Esophagus muscularis mucosa (tissue), 4 donors: ENCODE measurements around the gene FCHO1. TPM values are rescaled to one million over a fixed set of nuclear protein-coding genes. Genes with fewer than 3 reads are reported as not detected.

Source experiments
- DNase-seq: peaks from one replicate; pipeline ENCODE4 v3.0.0-alpha.2; 2017; ENCODE audit errors: extremely low spot score
- H3K27ac ChIP-seq, 4 donors: fragments of 200-600 bp; sonication (generic); replicated peaks in 1 of 4; 1 replicate in 3 of 4; 2 replicates in 1 of 4; pipeline ENCODE4 v1.5.1; 2016 to 2019; ENCODE audit warnings: mild to moderate bottlenecking in 1 of 4
- H3K27me3 ChIP-seq, 4 donors: fragments of 200-600 bp; sonication (generic); one replicate each; pipeline versions ENCODE4 v1.5.1 to v1.6.0; 2016 to 2019
- H3K36me3 ChIP-seq, 4 donors: fragments of 200-600 bp; sonication (generic); one replicate each; pipeline ENCODE4 v1.5.1; 2016 to 2019
- H3K4me1 ChIP-seq, 4 donors: fragments of 200-600 bp; sonication (generic); one replicate each; pipeline ENCODE4 v1.5.1; 2016 to 2019
- H3K4me3 ChIP-seq, 4 donors: fragments of 200-600 bp; sonication (generic); 1 replicate in 2 of 4; 2 replicates in 2 of 4; pipeline ENCODE4 v1.5.1; 2016 to 2019; ENCODE audit warnings: mild to moderate bottlenecking in 4 of 4, moderate library complexity in 1 of 4
- H3K9me3 ChIP-seq, 4 donors: fragments of 200-600 bp; sonication (generic); 1 replicate in 3 of 4; 2 replicates in 1 of 4; pipeline ENCODE4 v1.5.1; 2016 to 2019
- EP300 ChIP-seq: sonication (generic); formaldehyde crosslinking; IDR thresholded peaks from one replicate; pipeline ENCODE4 v1.6.1; 2017; ENCODE audit warnings: antibody characterized with exemption
- POLR2A ChIP-seq: fragments of 450-650 bp; IDR thresholded peaks from one replicate; pipeline ENCODE4 v1.6.1; 2017; ENCODE audit warnings: antibody characterized with exemption, moderate library complexity, mild to moderate bottlenecking, low read depth
- POLR2AphosphoS5 ChIP-seq, 2 donors: sonication (generic); formaldehyde crosslinking; IDR thresholded peaks; one replicate each; pipeline ENCODE4 v1.6.1; 2017; ENCODE audit warnings: antibody characterized with exemption in 2 of 2
- WGBS: methylation state at CpG from one replicate; pipeline ENCODE4 v1.1.5; 2018; 5-methylcytosine and 5-hydroxymethylcytosine counted together
- intact Hi-C: fragments of 100-400 bp; cut with DNase I; formaldehyde crosslinking; loops from one replicate; pipeline ENCODE4 v1.15.1; 2023
- total RNA-seq, 4 donors: library from RNA; depleted of rRNA; stranded (reverse); fragments of >200 nt; gene quantifications; one replicate each; pipeline versions ENCODE4 v1.1.0 to v1.2.1, GENCODE V29; 2016
- TF ChIP-seq, protein P1 (sequence below), 3 experiments: fragments of 200-600 bp in 2 of 3; fragments of 450-650 bp in 1 of 3; sonication (generic) in 2 of 3; IDR thresholded peaks; one replicate each; pipeline ENCODE4 v1.5.1; 2017 to 2019; ENCODE audit warnings: antibody characterized with exemption in 3 of 3, mild to moderate bottlenecking in 2 of 3, moderate library complexity in 1 of 3

The FCHO1 gene
- total RNA-seq, 4 donors from 2014 or later = 1.6 to 2.9 (median 1.9) TPM

DNA sequence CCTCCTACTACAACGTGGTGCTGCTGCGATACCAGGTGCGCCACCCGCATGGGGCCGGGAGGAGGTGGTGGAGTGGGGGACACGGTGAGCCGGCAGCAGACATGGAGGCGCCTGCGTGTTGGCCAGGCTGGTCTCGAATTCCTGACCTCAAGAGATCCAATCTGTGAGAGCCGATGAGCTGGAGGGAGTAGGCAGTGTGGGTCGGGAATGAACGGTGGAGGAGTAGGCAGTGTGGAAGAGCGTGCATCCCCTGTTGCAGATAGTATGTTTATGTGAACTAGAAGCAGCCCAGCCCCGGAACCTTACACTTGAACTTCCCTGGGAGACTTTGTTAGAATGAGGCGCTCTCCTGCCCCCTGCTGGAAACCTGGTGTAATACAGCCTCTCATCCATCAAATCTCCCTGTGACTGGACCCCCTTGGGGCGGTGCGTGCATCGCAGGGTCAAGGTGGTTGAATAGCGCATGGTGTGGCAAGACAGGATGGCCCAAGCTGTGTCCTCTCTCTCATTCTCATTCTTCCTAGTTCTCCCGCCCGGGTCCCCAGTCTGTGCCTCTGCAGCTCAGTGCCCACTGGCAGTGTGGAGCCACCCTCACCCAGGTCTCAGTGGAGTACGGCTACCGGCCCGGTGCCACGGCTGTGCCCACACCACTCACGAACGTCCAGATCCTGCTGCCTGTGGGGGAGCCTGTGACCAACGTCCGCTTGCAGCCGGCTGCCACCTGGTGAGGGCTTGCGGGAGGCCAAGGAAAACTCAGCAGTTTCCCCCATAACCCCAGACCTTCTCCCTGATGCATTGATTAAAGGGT lies 33.1 kb downstream of the FCHO1 start:
- DNase-seq = no peak
- intact Hi-C loops = no loop called here
- Histone ChIP-seq H3K4me3 (no peak overlapping the region), H3K27me3 (peaks cover 0 to 78% (median 3%) of the 10 kb centered on the region in 4 donors), H3K36me3 (no peaks in the 10 kb centered on the region), H3K27ac (no peak overlapping the region), H3K9me3 (no peaks in the 10 kb centered on the region), H3K4me1 (peaks cover 0 to 11% (median 2%) of the 10 kb centered on the region in 4 donors)
- TF ChIP-seq EP300 = no peak
- TF ChIP-seq, protein P1, sequence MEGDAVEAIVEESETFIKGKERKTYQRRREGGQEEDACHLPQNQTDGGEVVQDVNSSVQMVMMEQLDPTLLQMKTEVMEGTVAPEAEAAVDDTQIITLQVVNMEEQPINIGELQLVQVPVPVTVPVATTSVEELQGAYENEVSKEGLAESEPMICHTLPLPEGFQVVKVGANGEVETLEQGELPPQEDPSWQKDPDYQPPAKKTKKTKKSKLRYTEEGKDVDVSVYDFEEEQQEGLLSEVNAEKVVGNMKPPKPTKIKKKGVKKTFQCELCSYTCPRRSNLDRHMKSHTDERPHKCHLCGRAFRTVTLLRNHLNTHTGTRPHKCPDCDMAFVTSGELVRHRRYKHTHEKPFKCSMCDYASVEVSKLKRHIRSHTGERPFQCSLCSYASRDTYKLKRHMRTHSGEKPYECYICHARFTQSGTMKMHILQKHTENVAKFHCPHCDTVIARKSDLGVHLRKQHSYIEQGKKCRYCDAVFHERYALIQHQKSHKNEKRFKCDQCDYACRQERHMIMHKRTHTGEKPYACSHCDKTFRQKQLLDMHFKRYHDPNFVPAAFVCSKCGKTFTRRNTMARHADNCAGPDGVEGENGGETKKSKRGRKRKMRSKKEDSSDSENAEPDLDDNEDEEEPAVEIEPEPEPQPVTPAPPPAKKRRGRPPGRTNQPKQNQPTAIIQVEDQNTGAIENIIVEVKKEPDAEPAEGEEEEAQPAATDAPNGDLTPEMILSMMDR (IDR thresholded peaks at IDR 0.05) = peak; percentile 59 to 77 (median 61)
- WGBS = 48% methylated on average over 32 of the region's 32 CpGs

DNA sequence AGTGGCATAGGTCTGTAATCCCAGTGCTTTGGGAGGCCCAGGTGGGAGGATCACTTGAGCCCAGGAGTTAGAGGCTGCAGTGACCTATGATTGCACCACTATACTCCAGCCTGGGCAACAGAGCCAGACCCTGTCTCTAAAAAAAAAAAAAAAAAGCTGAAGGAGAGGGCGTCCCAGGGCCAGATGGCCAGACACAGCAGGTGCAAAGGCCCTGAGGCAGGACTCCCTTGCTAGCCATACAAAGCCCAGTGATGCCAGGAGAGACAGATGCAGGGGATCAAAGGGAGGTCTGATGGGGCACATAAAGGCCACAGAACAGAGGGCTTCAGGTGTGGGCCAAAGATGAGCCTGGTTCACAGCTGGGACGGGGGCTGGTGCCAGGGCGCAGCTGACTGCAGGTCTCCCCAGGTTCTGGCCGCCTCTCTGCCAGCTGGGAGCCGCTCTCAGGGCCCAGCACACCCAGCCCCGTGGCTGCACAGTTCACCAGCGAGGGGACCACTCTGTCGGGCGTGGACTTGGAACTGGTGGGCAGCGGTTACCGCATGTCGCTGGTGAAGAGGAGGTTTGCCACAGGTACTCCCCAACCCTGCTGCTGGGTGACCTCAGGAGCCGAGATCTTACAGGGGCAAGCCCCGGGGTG lies 36.1 kb downstream of the FCHO1 start:
- 92% methylated on average over 2 of the region's 14 CpGs for WGBS
- Histone ChIP-seq H3K27me3 (peaks cover 0 to 55% (median 0%) of the 10 kb centered on the region in 4 donors), H3K27ac (no peak overlapping the region), H3K4me1 (peaks cover 0 to 13% (median 0%) of the 10 kb centered on the region in 4 donors), H3K9me3 (no peaks in the 10 kb centered on the region), H3K36me3 (no peaks in the 10 kb centered on the region), H3K4me3 (no peak overlapping the region)
- no peak for DNase-seq
- intact Hi-C loops = no loop called here
- TF ChIP-seq, protein P1 (IDR thresholded peaks at IDR 0.05) = no peak
- no peak for TF ChIP-seq POLR2A
- TF ChIP-seq EP300 = no peak
- TF ChIP-seq POLR2AphosphoS5 (IDR thresholded peaks at IDR 0.05) = no peak

DNA sequence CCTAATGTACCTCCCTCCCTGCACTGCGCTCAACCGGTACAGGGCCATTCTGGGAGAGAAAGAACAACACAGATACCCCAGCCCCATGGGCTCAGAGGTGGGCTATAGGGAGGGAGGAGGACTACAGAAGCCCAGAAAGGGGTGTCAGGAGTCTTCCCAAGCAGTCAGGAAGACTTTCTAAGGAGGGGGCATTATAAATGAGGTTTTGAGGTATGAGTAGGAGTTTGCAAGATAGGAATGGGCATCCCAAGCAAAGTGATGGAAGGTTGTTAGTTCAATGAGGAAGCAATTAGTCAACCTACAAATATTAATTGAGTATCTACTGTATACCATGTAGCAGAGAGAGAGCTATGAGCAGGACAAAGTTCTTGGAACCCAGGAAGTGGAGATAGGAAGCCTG lies 37.4 kb downstream of the FCHO1 start:
- H3K36me3 ChIP-seq = no peaks in the 10 kb centered on the region
- WGBS = 87% methylated on average over 2 of the region's 2 CpGs
- no peak for TF ChIP-seq POLR2AphosphoS5 (IDR thresholded peaks at IDR 0.05)
- intact Hi-C loops = no loop called here
- peaks cover 0 to 55% (median 3%) of the 10 kb centered on the region in 4 donors for H3K27me3 ChIP-seq
- no peak for DNase-seq
- H3K27ac ChIP-seq = no peak overlapping the region
- H3K4me3 ChIP-seq = no peak overlapping the region
- peaks cover 0 to 13% (median 0%) of the 10 kb centered on the region in 4 donors for H3K4me1 ChIP-seq
- H3K9me3 ChIP-seq = no peaks in the 10 kb centered on the region

DNA sequence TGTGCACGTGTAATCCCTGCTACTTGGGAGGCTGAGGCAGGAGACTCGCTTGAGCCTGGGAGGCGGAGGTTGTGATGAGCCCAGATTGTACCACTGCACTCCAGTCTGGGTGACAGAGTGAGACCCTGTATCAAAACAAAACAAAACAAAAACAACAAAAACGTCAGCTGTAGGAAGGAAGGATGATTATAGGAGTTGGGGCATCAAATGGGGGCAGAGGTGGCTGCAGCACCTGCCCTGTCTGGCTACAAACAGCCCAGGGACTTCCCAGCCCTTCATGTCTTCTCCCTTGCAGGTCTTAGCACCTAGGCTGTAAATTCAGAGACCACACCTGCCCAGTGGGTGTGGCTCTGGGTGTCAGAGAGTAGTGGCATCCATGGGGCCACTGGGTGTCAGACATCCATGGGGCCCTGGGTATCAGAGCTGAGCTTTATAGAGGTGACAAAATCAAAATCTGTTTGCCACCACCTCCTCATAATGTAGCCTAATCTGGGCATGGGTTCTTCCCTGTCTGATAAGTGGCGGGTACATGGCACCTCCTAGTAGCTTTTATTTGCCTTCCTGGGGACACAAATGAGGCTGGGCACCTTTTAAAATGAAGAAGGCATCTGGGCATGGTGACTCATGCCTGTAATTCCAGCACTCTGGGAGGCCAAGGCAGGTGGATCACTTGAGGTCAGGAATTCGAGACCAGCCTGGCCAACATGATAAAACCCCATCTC lies 38.9 kb downstream of the FCHO1 start:
- intact Hi-C loops = no loop called here

More for the DNA sequence above, 38.9 kb downstream of the FCHO1 start:
- TF ChIP-seq, protein P1 (IDR thresholded peaks at IDR 0.05) = no peak
- TF ChIP-seq POLR2AphosphoS5 (IDR thresholded peaks at IDR 0.05) = no peak
- no peak for TF ChIP-seq EP300
- TF ChIP-seq POLR2A = no peak
- no peak overlapping the region for H3K4me3 ChIP-seq
- H3K4me1 ChIP-seq = peaks cover 0 to 10% (median 6%) of the 10 kb centered on the region in 4 donors
- no peaks in the 10 kb centered on the region for H3K9me3 ChIP-seq
- no peaks in the 10 kb centered on the region for H3K36me3 ChIP-seq
- peaks cover 0 to 55% (median 15%) of the 10 kb centered on the region in 4 donors for H3K27me3 ChIP-seq
- H3K27ac ChIP-seq = no peak overlapping the region
- no peak for DNase-seq
- WGBS = 85% methylated on average over 6 of the region's 6 CpGs
